Measurements from ENCODE around the gene ROBO3.

DNA sequence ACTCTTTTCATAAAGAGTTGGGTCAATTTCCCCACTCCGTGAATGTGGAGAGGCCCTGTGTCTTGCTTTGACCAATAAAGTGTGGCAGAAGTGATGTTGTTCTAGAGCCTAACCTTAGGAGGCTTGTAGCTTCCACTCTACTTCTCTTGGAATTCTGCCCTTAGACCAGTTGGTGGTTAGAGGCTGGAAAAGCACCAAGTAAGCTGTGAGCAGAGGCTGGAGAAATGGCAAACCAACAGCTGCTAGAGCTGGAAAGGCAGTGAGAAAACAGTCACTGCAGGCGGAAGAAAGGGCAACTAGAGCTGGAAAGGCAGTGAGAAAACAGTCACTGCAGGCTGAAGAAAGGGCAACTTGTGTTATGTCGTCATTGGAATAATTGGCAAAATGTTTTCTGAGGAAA is 35.2 kb upstream of the ROBO3 start:
- TF ChIP-seq, protein P1, sequence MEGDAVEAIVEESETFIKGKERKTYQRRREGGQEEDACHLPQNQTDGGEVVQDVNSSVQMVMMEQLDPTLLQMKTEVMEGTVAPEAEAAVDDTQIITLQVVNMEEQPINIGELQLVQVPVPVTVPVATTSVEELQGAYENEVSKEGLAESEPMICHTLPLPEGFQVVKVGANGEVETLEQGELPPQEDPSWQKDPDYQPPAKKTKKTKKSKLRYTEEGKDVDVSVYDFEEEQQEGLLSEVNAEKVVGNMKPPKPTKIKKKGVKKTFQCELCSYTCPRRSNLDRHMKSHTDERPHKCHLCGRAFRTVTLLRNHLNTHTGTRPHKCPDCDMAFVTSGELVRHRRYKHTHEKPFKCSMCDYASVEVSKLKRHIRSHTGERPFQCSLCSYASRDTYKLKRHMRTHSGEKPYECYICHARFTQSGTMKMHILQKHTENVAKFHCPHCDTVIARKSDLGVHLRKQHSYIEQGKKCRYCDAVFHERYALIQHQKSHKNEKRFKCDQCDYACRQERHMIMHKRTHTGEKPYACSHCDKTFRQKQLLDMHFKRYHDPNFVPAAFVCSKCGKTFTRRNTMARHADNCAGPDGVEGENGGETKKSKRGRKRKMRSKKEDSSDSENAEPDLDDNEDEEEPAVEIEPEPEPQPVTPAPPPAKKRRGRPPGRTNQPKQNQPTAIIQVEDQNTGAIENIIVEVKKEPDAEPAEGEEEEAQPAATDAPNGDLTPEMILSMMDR (conservative IDR thresholded peaks at IDR 0.05; ENCODE audit: low read length), result no peak
- no peak for TF ChIP-seq EZH2phosphoT487 (IDR thresholded peaks at IDR 0.05; ENCODE audit: borderline replicate concordance)
